Motor neuron (in vitro differentiated cells): ENCODE measurements around the gene BLOC1S5. TPM values are rescaled to one million over a fixed set of nuclear protein-coding genes. Genes with fewer than 3 reads are reported as not detected.
A peak's percentile ranks its signal among the peaks of the same experiment; 100 is the strongest.
"Not testable (repeated sequence)": the region's sequence is repeated elsewhere in the genome, so short reads cannot be mapped to it uniquely, and the experiment has no call there.

ENCODE experiments used
- ATAC-seq, 8 experiments: fragments of 200-7000 bp; cut with Tn5 transposase; replicated peaks in 6 of 8; 2 replicates each; pipeline ENCODE4 v1.8.0; 2021; ENCODE audit warnings: mild to moderate bottlenecking in 8 of 8, moderate library complexity in 8 of 8
- H3K27ac ChIP-seq, 2 donors: fragments of 250-450 bp; sonication (Bioruptor Pico); 2 replicates each; pipeline ENCODE4 v1.9.0; 2021; ENCODE audit warnings: antibody characterized with exemption in 2 of 2, mild to moderate bottlenecking in 2 of 2, moderate library complexity in 1 of 2
- H3K4me1 ChIP-seq, 2 donors: fragments of 250-450 bp; sonication (Bioruptor Pico); replicated peaks in 1 of 2; 2 replicates each; pipeline ENCODE4 v1.6.1; 2021; ENCODE audit warnings: antibody characterized with exemption in 2 of 2, mild to moderate bottlenecking in 2 of 2, moderate library complexity in 1 of 2
- H3K4me3 ChIP-seq, 5 donors: fragments of 250-450 bp; sonication (Bioruptor Pico); 2 replicates each; pipeline ENCODE4 v1.9.0; 2021; ENCODE audit warnings: antibody characterized with exemption in 5 of 5, mild to moderate bottlenecking in 5 of 5, moderate library complexity in 4 of 5
- WGBS, 10 experiments: fragments of 450-650 bp; shearing (Covaris generic); methylation state at CpG; one replicate each; pipeline ENCODE4 v1.0.0; 2022; 5-methylcytosine and 5-hydroxymethylcytosine counted together
- in situ Hi-C, 9 experiments: fragments of 400-800 bp; cut with MboI; loops; one replicate each; pipeline ENCODE4 v1.15.0; 2021; ENCODE audit warnings: low sequenced_read_pairs in 9 of 9, low pct_unique_long_range_greater_than_20kb in 2 of 9; ENCODE audit not compliant: unreplicated experiment in 9 of 9
- total RNA-seq, 8 experiments: library from RNA; unstranded; fragments of 300-600 nt; gene quantifications; 2 replicates each; pipeline versions ENCODE4 v1.2.3 to v1.2.4, GENCODE V29; 2022

The BLOC1S5 gene
- total RNA-seq, 8 experiments from 2014 or later = 10.9 to 21.1 (median 12.2) TPM

DNA sequence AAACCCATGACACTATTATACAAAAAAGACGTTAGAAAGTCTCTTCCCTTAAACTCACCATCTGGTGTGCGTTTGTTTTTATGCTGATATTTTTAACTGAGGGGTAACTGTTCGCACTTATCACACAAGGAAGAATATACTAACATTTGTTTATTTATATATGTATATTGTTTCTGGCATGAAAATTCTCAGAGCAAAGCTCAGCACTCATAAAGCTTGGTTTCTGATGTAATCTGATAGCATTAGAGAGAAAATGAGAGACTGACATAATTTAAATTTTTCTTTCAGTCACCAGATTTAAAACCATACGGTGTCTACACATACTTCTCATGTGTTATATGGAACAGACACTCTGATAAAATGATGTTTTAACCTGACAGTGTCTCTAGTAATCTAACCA, 6.9 kb downstream of the BLOC1S5 start:
- Histone ChIP-seq H3K27ac (no peak overlapping the region), H3K4me1 (no peaks in the 10 kb centered on the region), H3K4me3 (no peak overlapping the region)
- WGBS, 10 experiments = 17 to 100% (median 97%) methylated on average over 1 to 4 of the region's 4 CpGs
- in situ Hi-C loops = loop anchor here in 1 of 9 experiments (25.0 kb wide), 1 partner anchor 170 kb away; no protein-coding TSS in a partner anchor
- no peak for ATAC-seq

DNA sequence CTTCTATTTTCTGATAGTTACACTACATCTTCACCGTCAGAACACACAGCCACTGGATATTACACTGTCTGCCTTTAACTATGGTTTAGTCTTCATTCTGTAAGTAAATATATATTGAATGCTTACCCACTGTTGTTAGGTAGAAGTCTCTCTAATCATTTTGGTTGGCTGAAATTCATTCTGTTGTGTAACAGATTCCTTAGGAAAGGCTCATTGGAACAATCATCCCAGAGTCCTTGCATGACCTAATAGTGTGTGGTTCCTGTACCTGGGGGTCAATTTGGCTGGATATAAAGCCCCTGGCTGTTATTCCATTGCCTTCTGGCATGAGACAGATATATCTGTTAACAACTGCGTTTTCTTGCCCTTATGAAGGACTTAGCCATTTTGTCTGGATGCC, 9.9 kb downstream of the BLOC1S5 start:
- no peak overlapping the region for H3K27ac ChIP-seq
- WGBS, 10 experiments = 85 to 100% (median 95%) methylated on average over 1 to 2 of the region's 2 CpGs; no CpG with 5 or more reads in 1 of the 10 experiments
- in situ Hi-C loops = loop anchor here in 1 of 9 experiments (25.0 kb wide), 1 partner anchor 167 kb away; no protein-coding TSS in a partner anchor
- no peak for ATAC-seq
- no peaks in the 10 kb centered on the region for H3K4me1 ChIP-seq
- H3K4me3 ChIP-seq = no peak overlapping the region

DNA sequence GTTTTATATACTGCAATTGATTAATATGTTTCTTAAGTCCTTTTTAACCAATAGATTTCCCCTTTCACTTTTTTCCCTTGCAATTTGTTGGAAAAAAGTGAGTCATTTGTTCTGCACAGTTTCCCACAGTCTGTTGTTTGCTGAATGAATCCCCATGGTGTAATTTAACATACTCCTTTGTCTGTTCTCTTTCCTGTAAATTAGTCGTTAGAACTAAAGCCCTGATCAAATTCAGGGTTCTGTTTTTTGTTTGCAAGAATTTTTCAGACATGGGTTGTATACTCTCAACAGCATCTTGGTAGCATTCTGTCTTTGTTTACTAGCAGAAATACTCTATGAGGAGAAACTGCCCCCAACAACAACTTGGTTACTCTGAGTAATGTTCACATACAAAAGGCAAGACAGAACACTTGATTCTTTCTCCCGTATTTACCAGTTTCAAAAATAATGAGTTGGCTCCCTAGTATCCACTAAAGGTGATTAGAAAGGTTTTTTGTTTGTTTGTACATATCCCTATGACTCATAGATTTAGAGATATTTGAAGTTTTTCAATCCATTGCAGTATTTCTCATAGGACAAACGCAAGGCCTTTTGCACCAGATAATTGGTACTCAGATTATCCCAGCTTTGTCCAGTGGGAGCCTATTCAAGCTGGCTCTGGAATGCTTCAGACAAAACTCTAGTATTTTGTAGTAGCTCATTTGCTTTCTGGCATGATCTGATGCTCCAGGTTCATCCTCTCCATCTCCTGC, 16.5 kb downstream of the BLOC1S5 start:
- in situ Hi-C loops = no loop called here
- Histone ChIP-seq H3K27ac (peak overlapping the region in 1 of 2 donors; percentile 24), H3K4me1 (no peaks in the 10 kb centered on the region), H3K4me3 (no peak overlapping the region)
- WGBS, 10 experiments = 43 to 89% (median 59%) methylated on average over 1 to 3 of the region's 3 CpGs
- ATAC-seq = peak in 3 of 8 experiments; percentile 33 to 88 (median 46)

DNA sequence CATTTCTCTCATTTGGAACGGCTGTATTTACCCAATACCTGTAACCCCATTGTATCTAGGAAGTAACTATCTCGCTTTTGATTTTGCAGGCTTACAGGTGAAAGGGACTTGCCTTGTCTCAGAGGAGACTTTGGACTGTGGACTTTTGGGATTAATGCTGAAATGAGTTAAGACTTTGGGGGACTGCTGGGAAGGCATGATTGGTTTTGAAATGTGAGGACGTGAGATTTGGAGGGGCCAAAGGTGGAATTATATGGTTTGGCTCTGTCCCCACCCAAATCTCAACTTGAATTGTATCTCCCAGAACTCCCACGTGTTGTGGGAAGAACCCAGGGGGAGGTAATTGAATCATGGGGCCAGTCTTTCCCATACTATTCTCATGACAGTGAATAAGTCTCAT, 18.4 kb downstream of the BLOC1S5 start:
- ATAC-seq = not testable (repeated sequence)
- 57 to 100% (median 95%) methylated on average over 1 to 2 of the region's 4 CpGs; no CpG with 5 or more reads in 6 of the 10 experiments for WGBS, 10 experiments

DNA sequence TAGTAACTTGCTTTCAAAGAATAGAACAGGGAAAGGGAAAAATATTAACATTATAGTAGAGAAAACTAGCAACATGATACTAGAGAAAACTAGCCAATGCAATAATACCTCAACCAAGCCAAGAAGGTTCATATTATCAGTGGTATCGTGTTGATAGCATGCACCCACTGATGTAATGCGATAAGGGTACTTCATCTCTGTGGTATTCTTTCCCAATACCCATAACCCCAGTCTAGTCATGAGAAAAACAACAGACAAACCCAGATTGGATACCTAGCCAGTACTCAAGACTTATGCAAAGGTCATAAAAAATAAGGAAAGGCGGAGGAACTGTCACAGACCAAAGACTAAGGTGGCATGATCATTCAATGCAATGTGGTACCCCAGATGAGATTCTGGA, 21.0 kb downstream of the BLOC1S5 start:
- no peak overlapping the region for H3K27ac ChIP-seq
- in situ Hi-C loops = no loop called here
- no peaks in the 10 kb centered on the region for H3K4me1 ChIP-seq
- WGBS, 10 experiments = 44 to 100% (median 73%) methylated on average over 1 to 3 of the region's 3 CpGs
- ATAC-seq = no peak
- H3K4me3 ChIP-seq = no peak overlapping the region

More for the DNA sequence above, 18.4 kb downstream of the BLOC1S5 start:
- H3K4me3 ChIP-seq, H3K27ac ChIP-seq, H3K4me1 ChIP-seq, in situ Hi-C loops: not testable (repeated sequence)

DNA sequence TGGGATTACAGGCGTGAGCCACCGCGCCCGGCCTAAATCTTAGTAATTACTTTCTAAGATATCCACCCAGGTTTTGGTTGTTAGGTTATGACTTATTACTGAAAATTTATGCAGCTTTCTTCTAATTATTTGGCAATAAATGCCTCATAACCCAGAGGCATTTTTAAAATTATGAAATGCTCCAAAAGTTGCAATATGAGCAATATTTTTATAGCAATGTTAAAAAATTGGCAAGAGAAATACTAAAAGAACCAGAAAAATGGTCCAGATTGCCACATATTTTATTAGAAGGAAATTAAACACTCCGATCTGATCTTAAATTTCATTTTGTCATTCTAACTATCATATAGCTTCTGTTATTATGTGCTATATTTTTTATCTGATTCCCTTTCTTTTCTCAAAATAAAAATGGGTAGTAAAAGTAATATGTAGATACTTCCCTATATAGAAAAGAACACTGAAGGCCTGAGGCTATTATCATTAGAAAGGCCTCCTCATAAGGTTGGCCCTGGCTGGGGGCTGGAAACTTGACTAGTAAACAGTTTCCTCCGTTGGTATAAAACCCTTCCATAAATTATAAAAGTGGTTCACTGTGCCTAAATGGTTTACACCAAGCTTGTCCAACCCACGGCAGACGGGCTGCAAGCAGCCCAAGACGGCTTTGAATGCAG, 22.1 kb downstream of the BLOC1S5 start:
- Histone ChIP-seq H3K27ac (no peak overlapping the region), H3K4me3 (no peak overlapping the region), H3K4me1 (no peaks in the 10 kb centered on the region)
- ATAC-seq = no peak
- in situ Hi-C loops = no loop called here
- 44 to 94% (median 81%) methylated on average over 2 to 8 of the region's 9 CpGs for WGBS, 10 experiments

DNA sequence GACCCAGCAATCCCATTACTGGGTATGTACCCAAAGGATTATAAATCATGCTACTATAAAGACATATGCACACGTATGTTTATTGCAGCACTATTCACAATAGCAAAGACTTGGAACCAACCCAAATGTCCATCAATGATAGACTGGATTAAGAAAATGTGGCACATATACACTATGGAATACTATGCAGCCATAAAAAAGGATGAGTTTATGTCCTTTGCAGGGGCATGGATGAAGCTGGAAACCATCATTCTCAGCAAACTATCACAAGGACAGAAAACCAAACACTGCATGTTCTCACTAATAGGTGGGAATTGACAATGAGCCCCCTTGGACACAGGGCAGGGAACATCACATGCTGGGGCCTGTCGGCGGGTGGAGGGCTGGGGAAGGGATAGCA, 30.1 kb downstream of the BLOC1S5 start:
- H3K4me3 ChIP-seq, H3K4me1 ChIP-seq, H3K27ac ChIP-seq, ATAC-seq, in situ Hi-C loops: not testable (repeated sequence)
- WGBS, 10 experiments = 90 to 100% methylated on average over 2 of the region's 3 CpGs; no CpG with 5 or more reads in 8 of the 10 experiments

DNA sequence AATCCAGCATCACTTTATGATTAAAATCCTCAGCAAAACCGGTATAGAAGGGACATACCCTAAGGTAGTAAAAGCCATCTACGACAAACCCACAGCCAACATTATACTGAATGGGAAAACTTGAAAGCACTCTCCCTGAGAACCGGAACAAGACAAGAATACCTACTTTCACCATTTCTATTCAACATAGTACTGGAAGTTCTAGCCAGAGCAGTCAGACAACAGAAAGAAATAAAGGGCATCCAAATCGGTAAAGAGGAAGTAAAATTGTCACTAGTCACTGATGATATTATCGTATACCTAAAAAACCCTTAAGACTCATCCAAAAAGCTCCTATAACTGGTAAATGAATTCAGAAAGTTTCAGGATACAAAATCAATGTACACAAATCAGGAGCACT, 33.3 kb downstream of the BLOC1S5 start:
- WGBS, 10 experiments = 86 to 100% (median 97%) methylated on average over 1 to 5 of the region's 5 CpGs; no CpG with 5 or more reads in 1 of the 10 experiments
- no peak overlapping the region for H3K4me3 ChIP-seq
- H3K4me1 ChIP-seq = peaks cover 0 to 8% of the 10 kb centered on the region in 2 donors
- in situ Hi-C loops = no loop called here
- no peak overlapping the region for H3K27ac ChIP-seq
- ATAC-seq = no peak

DNA sequence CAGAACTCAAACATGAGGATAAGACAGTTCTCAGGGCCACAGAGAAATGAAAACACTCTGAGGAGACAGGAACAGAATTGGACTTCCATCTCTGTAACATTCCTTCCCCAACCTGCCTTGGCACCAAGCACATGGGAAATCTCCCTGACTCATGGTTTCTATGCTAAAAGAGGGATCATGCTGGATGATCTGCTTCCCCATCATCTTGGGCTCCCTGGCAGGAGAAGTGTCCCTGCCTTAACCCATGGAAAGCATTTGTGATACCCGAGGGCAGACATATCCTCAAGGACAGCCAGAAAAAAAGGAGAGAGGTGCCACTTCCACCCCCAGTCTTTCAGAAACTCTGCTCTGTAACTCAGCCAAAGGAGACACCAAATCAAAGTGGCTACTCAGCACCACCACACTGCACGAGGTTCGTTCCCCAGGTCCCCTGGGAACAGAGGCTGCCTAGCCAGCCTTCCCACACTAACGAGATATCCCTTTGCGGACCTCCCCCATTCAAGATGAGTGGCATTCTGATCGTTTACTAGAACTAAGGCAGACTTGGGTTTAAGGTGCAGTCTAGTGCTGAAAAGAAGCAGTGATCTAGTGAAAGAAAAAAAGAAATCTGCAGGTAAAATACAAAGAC, 34.8 kb downstream of the BLOC1S5 start:
- WGBS, 10 experiments = 17 to 60% (median 35%) methylated on average over 1 to 5 of the region's 6 CpGs
- Histone ChIP-seq H3K27ac (no peak overlapping the region), H3K4me3 (no peak overlapping the region), H3K4me1 (peaks cover 0 to 8% of the 10 kb centered on the region in 2 donors)
- peak in 6 of 8 experiments; percentile 39 to 71 (median 60) for ATAC-seq
- in situ Hi-C loops = no loop called here

DNA sequence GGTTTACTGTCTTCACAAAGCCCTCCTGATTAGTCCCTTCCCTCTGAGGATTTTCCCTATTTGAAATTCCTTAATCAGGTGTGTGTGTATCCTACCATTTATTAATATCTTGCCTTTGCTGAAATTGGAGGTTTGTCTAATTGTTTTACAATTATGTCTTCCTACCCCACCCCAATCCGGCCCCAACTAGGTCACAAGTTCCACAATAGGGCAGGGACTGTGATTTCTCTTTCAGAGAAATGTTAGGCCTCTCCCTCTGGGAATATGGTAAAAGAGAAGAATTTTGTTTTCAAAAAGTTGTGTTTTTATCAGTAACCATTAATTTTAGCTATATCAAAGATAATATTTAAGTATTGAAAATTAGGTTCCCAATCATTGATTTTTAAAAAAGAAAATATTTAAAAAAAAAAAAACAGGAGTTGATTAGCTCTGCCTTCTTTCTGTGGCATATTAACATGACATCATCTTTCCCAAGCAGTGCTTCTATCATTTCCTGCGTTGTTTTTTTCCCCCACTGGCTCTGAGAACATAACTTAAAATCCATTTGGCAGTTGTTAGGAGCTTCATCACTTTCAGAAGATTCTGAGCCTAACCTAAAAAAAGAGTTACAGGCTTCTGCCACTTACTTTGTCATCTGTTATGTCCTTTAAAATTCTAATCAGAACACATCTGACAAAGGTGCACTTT, 36.1 kb downstream of the BLOC1S5 start:
- H3K4me1 ChIP-seq = peaks cover 0 to 8% of the 10 kb centered on the region in 2 donors
- no peak overlapping the region for H3K4me3 ChIP-seq
- peak in 3 of 8 experiments; percentile 33 to 78 (median 72) for ATAC-seq
- in situ Hi-C loops = no loop called here
- H3K27ac ChIP-seq = no peak overlapping the region
- WGBS, 10 experiments = 17 to 79% (median 63%) methylated on average over 1 to 2 of the region's 2 CpGs; no CpG with 5 or more reads in 4 of the 10 experiments

DNA sequence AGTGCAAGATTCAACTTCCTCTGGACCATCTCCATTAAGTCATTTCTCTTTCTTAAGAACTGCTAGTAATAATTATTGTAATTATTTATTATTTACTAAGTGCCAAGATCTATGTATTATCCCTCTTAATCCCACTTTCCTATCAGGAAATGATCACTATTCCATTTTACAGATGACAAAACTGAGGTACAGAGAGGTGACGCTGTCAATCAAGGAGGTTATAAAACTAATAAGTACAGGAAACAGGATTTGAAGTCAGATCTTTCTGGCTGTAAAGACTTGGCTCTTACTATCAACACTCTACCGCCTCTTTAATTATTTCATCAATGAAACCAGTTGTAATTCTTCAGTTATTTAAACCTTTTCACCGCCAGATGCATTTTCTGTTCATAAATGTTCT, 37.4 kb downstream of the BLOC1S5 start:
- no peak for ATAC-seq
- WGBS, 10 experiments = 79 to 100% (median 100%) methylated on average over 2 to 3 of the region's 3 CpGs; no CpG with 5 or more reads in 1 of the 10 experiments

DNA sequence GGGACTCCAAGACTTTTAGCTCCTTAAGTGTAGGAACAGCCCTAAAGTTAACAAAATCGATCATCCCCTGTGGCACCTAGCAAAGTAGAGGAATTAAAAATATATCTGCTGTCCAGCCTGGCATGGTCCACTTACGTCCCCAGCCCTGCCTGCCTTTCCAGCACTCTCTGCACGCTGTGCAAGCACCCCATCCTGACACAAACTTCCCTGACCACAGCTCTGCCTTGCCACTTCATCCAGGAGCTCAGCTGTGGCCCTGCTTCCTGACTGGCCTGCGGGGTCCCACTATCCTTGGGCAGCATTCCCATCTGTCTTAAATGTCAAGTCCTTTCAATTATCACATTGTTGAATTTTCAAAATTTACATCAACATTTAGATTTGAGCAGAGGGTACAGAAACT, 39.0 kb downstream of the BLOC1S5 start:
- 59 to 100% (median 75%) methylated on average over 1 to 4 of the region's 4 CpGs; no CpG with 5 or more reads in 2 of the 10 experiments for WGBS, 10 experiments
- Histone ChIP-seq H3K27ac (no peak overlapping the region), H3K4me1 (peaks cover 0 to 8% of the 10 kb centered on the region in 2 donors), H3K4me3 (no peak overlapping the region)
- ATAC-seq = no peak
- in situ Hi-C loops = no loop called here

More for the DNA sequence above, 37.4 kb downstream of the BLOC1S5 start:
- Histone ChIP-seq H3K4me3 (no peak overlapping the region), H3K27ac (no peak overlapping the region), H3K4me1 (peaks cover 0 to 8% of the 10 kb centered on the region in 2 donors)
- in situ Hi-C loops = no loop called here
